Stimulated activated naive CD4-positive, alpha-beta T cell treated with Interleukin-2 at 50 U/mL for 16 hours (primary cell): Measurements from ENCODE around the gene RPL41.
"Not testable (repeated sequence)": the region's sequence is repeated elsewhere in the genome, so short reads cannot be mapped to it uniquely, and the experiment has no call there.

Source experiments
- DNase-seq: peaks from one replicate; lab custom pipeline; 2025; lab: John Stamatoyannopoulos, UW

Gene RPL41

DNA sequence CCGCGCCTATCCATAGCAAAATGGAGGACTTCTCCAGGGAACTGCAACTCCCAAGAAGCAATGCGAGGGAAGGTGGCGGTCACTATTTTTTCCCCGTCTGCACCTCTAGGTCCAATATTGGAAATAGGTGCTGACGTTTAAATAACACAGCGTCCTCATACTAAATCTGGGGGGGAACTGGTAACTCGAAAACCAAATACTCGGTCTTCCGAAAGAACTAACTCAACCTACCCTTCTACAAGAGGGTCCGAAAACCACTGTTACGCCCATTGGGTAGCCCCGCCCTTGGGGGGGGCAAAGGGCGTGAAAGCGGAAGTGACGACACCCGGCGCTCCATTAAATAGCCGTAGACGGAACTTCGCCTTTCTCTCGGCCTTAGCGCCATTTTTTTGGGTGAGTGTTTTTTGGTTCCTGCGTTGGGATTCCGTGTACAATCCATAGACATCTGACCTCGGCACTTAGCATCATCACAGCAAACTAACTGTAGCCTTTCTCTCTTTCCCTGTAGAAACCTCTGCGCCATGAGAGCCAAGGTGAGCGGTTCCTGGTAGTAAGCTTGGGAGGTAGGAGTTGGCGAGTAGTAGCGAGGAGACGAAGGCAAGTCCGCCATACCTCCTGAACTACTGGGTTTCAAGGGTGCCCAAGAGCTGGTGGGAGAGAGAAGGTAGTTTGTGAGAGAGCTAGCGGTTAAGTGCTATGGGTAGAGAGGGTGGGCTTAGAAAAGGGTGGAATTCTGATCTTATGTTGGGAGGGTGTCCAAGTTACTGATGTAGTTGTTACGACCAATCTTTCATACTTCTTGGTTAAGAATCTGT, at the start of gene RPL41:
Gene RPL41, plus strand, starts transcription at position 367 of the 815 bp plus-strand sequence.
- DNase-seq: peak; percentile 85

DNA sequence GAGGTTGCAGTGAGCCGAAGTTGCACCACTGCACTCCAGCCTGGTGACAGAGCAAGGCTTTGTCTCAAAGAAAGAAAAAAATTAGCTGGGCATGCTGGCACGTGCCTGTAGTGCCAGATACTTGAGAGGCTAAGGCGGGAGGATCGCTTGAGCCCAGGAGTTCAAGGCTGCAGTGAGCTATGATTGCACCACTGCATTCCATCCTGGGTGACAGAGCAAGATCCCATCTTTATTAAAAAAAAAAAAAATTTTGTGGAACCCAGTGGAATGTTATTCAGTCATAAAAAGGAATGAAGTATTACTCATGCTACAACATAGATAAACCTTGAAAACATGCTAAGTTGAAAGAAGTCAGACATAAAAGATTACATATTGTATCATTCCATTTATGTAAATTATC, 44.8 kb upstream of the RPL41 start:
- no peak for DNase-seq

- DNase-seq: no peak
These were observed 42.0 kb upstream of the RPL41 start for GRCh38 chr12:56074396-56074795.

GRCh38 chr12:56077966-56078365, 38.5 kb upstream of the RPL41 start:
- not testable (repeated sequence) for DNase-seq

GRCh38 chr12:56078427-56078826, 38.0 kb upstream of the RPL41 start:
- DNase-seq: no peak

GRCh38 chr12:56078931-56079722, 37.3 kb upstream of the RPL41 start:
- DNase-seq: peak; percentile 46

GRCh38 chr12:56079723-56080555, 36.5 kb upstream of the RPL41 start, which contains the start of gene ERBB3:
Gene ERBB3 (plus strand): TSS chr12:56080165. CDS start chr12:56080301, 136 bp downstream.
- DNase-seq: peak; percentile 61

DNA sequence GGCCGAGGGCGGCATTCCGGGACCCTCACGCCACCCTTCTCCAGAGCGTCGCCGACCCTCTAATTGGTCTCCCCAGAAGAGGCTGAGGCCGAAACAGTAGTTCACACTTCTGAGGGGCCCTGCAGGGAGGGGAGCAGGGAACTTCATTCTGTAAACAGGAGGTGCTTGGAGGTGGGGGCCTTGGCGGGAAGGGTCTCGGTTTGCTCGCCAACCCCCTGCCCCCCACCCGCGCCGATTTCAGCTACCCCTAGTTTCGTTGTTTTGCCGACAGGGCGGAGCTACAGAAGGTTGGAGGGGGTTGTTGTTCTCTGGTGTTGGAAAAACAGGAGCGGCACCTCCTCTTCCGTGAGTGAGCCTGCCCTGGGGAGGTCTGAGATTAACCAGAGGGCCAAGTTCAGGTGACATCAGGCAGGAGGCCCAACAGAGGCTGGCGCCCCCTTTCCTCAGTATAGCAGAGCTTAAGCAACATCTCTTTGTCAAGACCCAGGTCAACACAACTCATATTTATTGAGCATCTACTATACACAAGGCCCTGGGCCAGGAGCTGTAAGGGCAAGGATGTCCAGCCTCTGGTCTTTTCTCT, 35.8 kb upstream of the RPL41 start:
- DNase-seq: no peak

DNA sequence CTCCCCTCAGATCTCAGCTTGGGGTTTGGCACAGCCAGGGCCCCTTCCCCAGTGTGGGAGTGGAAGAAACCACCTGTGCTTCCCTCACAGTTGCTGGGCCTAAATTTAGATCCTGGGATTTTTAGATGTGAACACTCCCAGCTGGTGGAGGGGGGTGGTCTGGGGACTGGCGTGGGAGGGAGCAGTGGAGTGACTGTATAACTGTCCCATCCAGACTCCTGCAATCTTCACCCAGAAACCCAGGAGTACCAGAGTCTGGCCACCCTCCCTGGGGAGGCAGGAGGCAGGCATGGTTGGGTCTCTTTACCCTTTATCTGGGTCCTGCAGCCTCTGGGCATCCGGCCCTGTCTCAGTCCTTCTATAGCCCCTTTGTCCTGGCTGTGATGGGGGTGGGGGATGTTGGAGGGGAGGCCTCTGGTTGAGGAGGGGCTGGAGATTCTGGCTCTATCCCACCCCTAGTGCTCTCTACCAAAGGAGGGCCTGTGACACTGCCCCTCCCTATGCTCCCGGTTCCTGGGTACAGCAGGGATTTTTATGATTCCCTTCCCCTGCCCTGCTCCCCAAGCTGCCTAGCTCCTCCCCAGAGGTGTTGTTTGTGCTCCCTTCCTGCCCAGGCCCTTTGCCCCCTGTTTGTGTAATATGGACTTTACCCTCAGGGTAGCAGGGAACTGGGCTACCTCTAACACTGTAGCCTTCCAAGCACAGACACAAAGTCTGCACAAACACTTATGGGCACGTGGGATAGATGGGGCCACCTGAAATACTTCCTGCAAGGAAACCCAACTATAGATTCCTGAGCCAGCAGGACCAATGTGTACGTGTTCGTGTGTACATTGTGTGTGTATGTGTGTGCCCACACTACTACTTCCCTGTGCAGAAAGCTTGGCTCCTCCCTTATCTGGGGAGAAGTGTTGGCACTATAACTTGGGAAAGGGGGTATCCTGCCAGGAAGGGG, 34.8 kb upstream of the RPL41 start:
- no peak for DNase-seq

GRCh38 chr12:56082382-56082781, 34.1 kb upstream of the RPL41 start:
- DNase-seq: no peak

DNA sequence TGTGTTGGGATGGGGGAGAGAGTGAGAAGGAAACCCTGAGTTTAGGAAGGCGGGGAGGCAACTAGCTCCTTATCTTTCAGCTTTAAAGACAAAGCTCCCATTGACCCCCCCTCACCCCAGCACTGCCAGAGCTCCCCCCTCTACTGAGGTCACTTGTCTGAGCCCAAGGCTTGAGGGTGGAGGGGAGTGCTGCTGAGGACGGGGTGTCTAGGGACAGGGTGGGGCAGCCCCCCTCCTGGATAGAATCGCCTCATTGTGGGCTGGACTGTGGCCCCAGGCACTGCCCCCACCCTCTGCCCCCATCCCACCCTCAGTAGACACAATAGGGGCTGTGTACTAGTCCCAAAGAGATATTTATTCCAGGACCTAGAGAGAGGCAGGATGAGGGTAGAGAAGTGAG, 33.5 kb upstream of the RPL41 start:
- no peak for DNase-seq

DNA sequence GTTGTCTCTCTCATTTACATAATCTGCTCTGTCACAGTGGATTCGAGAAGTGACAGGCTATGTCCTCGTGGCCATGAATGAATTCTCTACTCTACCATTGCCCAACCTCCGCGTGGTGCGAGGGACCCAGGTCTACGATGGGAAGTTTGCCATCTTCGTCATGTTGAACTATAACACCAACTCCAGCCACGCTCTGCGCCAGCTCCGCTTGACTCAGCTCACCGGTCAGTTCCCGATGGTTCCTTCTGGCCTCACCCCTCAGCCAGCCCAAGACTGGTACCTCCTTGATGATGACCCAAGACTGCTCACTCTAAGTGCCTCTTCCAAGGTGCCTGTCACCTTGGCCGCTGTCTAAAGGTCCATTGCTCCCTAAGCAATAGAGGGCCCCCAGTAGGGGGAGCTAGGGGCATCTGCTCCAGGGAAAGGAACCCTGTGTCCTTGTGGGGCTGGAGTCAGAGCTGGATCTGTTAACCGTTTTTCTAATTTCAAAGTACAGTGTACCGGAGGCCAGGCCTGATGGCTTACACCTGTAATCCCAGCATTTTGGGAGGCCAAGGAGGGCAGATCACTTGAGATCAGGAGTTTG, 31.4 kb upstream of the RPL41 start:
- no peak for DNase-seq

- no peak for DNase-seq
These were observed 30.3 kb upstream of the RPL41 start for GRCh38 chr12:56086096-56086495.

DNA sequence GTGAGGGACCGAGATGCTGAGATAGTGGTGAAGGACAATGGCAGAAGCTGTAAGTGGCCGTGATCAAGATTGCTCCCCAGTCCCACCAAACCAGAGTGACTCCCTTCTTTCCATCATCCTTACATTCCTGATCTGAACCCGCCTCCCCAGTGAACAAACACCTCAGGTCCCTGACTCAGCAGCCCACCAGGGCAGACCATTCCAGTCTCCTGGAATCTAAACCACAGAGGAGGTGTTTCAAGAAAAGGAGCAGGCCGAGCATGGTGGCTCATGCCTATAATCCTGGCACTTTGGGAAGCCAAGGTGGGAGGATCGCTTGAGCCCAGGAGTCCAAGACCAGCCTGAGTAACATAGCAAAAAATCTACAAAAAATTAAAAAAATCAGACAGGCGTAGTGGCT, 29.8 kb upstream of the RPL41 start:
- DNase-seq: no peak

GRCh38 chr12:56087220-56087619, 29.2 kb upstream of the RPL41 start:
- no peak for DNase-seq

- DNase-seq: no peak
These were observed 18.7 kb upstream of the RPL41 start for GRCh38 chr12:56097738-56098137.

DNA sequence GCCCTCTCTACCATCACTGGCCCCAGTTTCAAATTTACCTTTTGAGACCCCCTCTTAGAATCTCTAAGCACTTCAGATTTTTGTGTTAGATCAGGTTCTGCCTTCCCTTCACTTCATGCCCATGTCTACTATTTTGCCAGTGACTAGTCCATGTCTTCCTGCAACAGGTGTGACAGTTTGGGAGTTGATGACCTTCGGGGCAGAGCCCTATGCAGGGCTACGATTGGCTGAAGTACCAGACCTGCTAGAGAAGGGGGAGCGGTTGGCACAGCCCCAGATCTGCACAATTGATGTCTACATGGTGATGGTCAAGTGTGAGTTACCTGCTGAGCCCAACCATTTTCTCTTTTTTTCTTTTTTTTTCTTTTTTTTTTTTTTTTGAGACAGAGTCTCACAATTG, 17.8 kb upstream of the RPL41 start:
- DNase-seq: no peak

GRCh38 chr12:56099787-56100186, 16.6 kb upstream of the RPL41 start:
- DNase-seq: no peak

GRCh38 chr12:56101045-56101444, 15.4 kb upstream of the RPL41 start:
- DNase-seq: no peak

DNA sequence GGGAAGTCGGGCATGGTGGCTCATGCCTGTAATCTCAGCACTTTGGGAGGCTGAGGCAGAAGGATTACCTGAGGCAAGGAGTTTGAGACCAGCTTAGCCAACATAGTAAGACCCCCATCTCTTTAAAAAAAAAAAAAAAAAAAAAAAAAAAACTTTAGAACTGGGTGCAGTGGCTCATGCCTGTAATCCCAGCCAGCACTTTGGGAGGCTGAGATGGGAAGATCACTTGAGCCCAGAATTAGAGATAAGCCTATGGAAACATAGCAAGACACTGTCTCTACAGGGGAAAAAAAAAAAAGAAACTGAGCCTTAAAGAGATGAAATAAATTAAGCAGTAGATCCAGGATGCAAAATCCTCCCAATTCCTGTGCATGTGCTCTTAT, 13.8 kb upstream of the RPL41 start:
- no peak for DNase-seq
